ENCODE data around the gene RAPGEF4. TPM values are rescaled to one million over a fixed set of nuclear protein-coding genes. Genes with fewer than 3 reads are reported as not detected.

The RAPGEF4 gene
- total and polyA plus RNA-seq, 2 of the 4 experiments (the other 2 are of a cell fraction), result 1.7 to 3.2 TPM

- Histone ChIP-seq H2AFZ (replicated peaks; ENCODE audit: low read length, poor library complexity) (no peak overlapping the region), H3K36me3 (ENCODE audit: control insufficient read depth, insufficient read depth, low read length) (no peaks in the 10 kb centered on the region; the same call in 1 of the 2 replicates), H3K4me2 (ENCODE audit: low read depth, low read length) (no peak overlapping the region), H2AK9ac (replicated peaks; ENCODE audit: low read depth, low read length, poor library complexity) (no peak overlapping the region), H3K9me3 (ENCODE audit: control insufficient read depth, insufficient read depth, low read length) (peaks cover 7% of the 10 kb centered on the region), H3K18ac (ENCODE audit: low read depth, low read length) (no peak overlapping the region), H4K8ac (ENCODE audit: low read depth in 2 of 2, low read length in 2 of 2) (peak overlapping the region in 1 of 2 experiments; percentile 55; a peak in 1 of 4 replicates), H4K20me1 (ENCODE audit: insufficient read depth, low read length) (no peaks in the 10 kb centered on the region), H3K79me1 (ENCODE audit: low read depth in 1 of 2, low read length in 2 of 2) (no peaks in the 10 kb centered on the region), H3K27ac (ENCODE audit: insufficient read depth, low read length) (no peak overlapping the region), H3K56ac (ENCODE audit: extremely low read depth, insufficient read depth, low read length) (no peak overlapping the region), H3K4ac (ENCODE audit: low read depth, low read length) (no peak overlapping the region), H4K91ac (ENCODE audit: insufficient read depth, low read depth, low read length) (no peak overlapping the region), H2AK5ac (ENCODE audit: low read depth, low read length) (no peak overlapping the region), H2BK15ac (ENCODE audit: low read depth, low read length) (no peak overlapping the region), H3K9me1 (ENCODE audit: insufficient read depth, low read length) (no peaks in the 10 kb centered on the region), H2BK20ac (ENCODE audit: low read depth, low read length) (no peak overlapping the region), H3K14ac (replicated peaks; ENCODE audit: low read depth, low read length) (no peak overlapping the region), H3K4me1 (ENCODE audit: control insufficient read depth, insufficient read depth, low read length) (no peaks in the 10 kb centered on the region), H3K9ac (ENCODE audit: low read depth, low read length) (no peak overlapping the region), H2BK120ac (ENCODE audit: low read depth, low read length) (no peak overlapping the region), H3K27me3 (ENCODE audit: control insufficient read depth, insufficient read depth, low read length) (no peaks in the 10 kb centered on the region), H3K4me3 (ENCODE audit: insufficient read depth, low read depth, low read length) (no peak overlapping the region), H3K23ac (ENCODE audit: low read depth, low read length) (no peak overlapping the region), H2BK5ac (ENCODE audit: low read depth, low read length, poor library complexity, severe bottlenecking) (no peak overlapping the region), H4K5ac (ENCODE audit: low read depth, low read length) (no peak overlapping the region)
- CTCF ChIA-PET, result interaction anchor here (0.5 to 2.4 kb wide), 5 partner anchors 18 to 411 kb away, joined by 3 to 19 read pairs (median 5); no protein-coding TSS in a partner anchor
- no CpG with 5 or more reads among the region's 2 CpGs for WGBS, 2 experiments (ENCODE audit: extremely low coverage in 2 of 2, insufficient read length in 1 of 2)
- POLR2A ChIA-PET (ENCODE audit: unreplicated experiment), result no interaction called here
- DNase-seq (peak; percentile 68), ATAC-seq (ENCODE audit: low read depth) (peak; percentile 85)
- no TSS peak for BruUV-seq (replicated peaks)
- intact Hi-C loops (cut with micrococcal nuclease), result loop anchor here (1.0 to 5.0 kb wide), 5 partner anchors 58 to 641 kb away; no protein-coding TSS in a partner anchor
- dilution Hi-C loops (cut with HindIII; ENCODE audit: low sequenced_read_pairs, unreplicated experiment), result no loop called here
- in situ Hi-C loops (cut with MboI; ENCODE audit: low sequenced_read_pairs), result loop anchor here (25.0 kb wide), 1 partner anchor 1531 kb away; the partner anchor contains the start of gene SP9
- TF ChIP-seq ELK1 (IDR thresholded peaks at IDR 0.05; ENCODE audit: borderline replicate concordance, low read depth, low read length) (no peak), POLR2A (IDR thresholded peaks at IDR 0.05; ENCODE audit: low read depth, low read length) (peak; percentile 53; the same call in 1 of the 2 replicates), RAD21 (IDR thresholded peaks at IDR 0.05; ENCODE audit: low read length) (peak; percentile 96), MAZ (IDR thresholded peaks at IDR 0.05; ENCODE audit: borderline replicate concordance, low read depth, low read length) (no peak), MXI1 (IDR thresholded peaks at IDR 0.05; ENCODE audit: borderline replicate concordance, low read depth, low read length) (no peak), BHLHE40 (IDR thresholded peaks at IDR 0.05; ENCODE audit: low read depth, low read length) (no peak), RCOR1 (IDR thresholded peaks at IDR 0.05; ENCODE audit: insufficient replicate concordance, low read length) (no peak), SMC3 (IDR thresholded peaks at IDR 0.05; ENCODE audit: low read depth, low read length) (peak; percentile 93), CTCF (conservative IDR thresholded peaks at IDR 0.05; ENCODE audit: low read depth, low read length) (peak; percentile 92), NFE2L2 (IDR thresholded peaks at IDR 0.05; ENCODE audit: low read depth, low read length) (no peak), CHD1 (IDR thresholded peaks at IDR 0.05; ENCODE audit: low read depth, low read length) (no peak), MAFK (IDR thresholded peaks at IDR 0.05; ENCODE audit: low read depth, low read length) (no peak), FOS (IDR thresholded peaks at IDR 0.05; ENCODE audit: low read depth, low read length) (no peak), RFX5 (IDR thresholded peaks at IDR 0.05; ENCODE audit: low read depth, low read length) (no peak), USF2 (IDR thresholded peaks at IDR 0.05; ENCODE audit: low read depth, low read length) (no peak), CEBPB (IDR thresholded peaks at IDR 0.05; ENCODE audit: low read depth, low read length) (peak; percentile 16; the same call in 1 of the 2 replicates)
These were observed 70.8 kb downstream of the RAPGEF4 start for GRCh38 chr2:172806493-172806892.

All from IMR-90 (cell line).